D721Med (cell line): Measurements from ENCODE around the gene MYO1C.
"Not testable (repeated sequence)": the region's sequence is repeated elsewhere in the genome, so short reads cannot be mapped to it uniquely, and the experiment has no call there.

Source experiments
- DNase-seq: peaks from one replicate; pipeline ENCODE4 v3.0.0; 2011; ENCODE audit warnings: low spot score; ENCODE audit not compliant: insufficient read length
- FAIRE-seq: peaks from 2 replicates; lab custom pipeline; 2011; peaks lifted over from hg19 to GRCh38; lab: Jason Lieb, UNC
- TF ChIP-seq, protein P1 (sequence below): IDR thresholded peaks from 2 replicates; pipeline ENCODE4 v1.5.1; 2012; ENCODE audit warnings: mild to moderate bottlenecking, control low read depth; ENCODE audit not compliant: insufficient read depth; ENCODE audit errors: missing control alignments

The MYO1C gene

DNA sequence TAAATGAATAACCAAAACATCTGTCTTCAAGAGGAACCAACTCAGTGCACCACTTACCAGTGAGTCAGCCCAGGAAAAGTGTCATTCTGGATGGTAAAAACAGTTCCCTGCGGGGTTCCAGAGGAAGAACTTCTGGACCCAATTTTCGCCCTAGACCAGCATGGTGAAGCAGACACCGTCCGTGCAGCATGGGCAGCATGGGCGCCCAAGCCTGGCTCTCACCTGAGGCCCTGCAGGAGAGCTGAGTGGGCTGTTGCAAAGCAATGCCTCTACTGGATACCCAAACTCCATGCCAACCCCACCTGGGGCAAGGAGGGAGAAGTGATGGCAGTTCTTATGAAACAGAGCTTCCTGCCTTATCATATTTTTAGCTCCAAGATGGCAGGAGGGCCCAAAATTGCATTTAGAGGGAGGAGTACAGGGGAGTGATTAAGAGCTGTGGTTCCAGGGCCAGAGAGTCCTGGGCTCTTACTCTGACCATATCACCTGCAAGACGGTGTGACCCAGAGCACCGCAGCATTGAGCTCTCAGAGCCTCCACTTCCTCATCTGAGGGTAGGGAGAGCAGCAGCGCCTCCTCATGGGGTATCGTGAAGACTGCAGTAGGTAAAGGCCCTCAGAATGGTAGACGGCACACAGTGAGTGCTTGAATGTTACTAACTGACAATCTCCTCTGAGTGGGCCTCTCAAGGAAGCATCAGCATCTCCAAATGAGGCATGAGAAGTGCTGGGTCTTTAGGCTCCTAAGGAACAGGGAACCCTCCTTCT lies 40.5 kb upstream of the MYO1C start:
- TF ChIP-seq, protein P1, sequence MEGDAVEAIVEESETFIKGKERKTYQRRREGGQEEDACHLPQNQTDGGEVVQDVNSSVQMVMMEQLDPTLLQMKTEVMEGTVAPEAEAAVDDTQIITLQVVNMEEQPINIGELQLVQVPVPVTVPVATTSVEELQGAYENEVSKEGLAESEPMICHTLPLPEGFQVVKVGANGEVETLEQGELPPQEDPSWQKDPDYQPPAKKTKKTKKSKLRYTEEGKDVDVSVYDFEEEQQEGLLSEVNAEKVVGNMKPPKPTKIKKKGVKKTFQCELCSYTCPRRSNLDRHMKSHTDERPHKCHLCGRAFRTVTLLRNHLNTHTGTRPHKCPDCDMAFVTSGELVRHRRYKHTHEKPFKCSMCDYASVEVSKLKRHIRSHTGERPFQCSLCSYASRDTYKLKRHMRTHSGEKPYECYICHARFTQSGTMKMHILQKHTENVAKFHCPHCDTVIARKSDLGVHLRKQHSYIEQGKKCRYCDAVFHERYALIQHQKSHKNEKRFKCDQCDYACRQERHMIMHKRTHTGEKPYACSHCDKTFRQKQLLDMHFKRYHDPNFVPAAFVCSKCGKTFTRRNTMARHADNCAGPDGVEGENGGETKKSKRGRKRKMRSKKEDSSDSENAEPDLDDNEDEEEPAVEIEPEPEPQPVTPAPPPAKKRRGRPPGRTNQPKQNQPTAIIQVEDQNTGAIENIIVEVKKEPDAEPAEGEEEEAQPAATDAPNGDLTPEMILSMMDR, result peak; percentile 29
- FAIRE-seq (no peak), DNase-seq (peak; percentile 44)

DNA sequence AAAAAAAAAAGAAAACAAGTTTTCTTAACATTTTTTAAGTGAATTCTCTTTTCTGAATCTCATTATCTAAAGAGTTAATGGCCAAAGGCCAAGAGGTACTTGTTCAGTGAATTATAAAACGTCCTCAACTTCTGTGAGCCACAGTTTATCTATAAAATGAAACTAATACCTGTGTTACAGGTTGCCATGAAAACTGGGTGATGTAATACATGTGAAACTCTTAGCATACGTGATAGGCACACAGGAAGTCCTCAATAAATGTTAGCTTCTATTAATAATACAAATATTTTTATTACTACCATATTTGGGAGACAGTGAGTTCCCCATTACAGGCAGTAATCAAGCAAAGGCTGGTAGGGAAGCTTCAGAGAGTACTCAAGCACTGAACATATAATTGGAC lies 37.4 kb upstream of the MYO1C start:
- FAIRE-seq, result no peak
- no peak for DNase-seq
- TF ChIP-seq, protein P1, result no peak

DNA sequence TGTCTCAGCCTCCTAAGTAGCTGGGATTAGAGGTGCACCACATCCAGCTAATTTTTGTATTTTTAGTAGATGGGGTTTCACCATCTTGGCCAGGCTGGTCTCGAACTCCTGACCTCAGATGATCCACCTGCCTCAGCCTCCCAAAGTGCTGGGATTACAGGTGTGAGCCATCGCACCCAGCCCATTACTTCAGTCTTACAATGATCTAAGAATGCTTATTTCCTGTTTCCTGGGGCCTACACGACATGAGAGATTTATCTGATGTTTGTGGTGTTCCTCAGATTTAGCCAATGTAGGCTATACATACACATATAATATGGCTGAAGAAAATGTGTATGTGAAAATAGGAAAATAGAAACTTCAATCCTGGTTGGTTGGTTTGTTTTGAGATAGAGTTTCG lies 34.4 kb upstream of the MYO1C start:
- not testable (repeated sequence) for FAIRE-seq, DNase-seq

DNA sequence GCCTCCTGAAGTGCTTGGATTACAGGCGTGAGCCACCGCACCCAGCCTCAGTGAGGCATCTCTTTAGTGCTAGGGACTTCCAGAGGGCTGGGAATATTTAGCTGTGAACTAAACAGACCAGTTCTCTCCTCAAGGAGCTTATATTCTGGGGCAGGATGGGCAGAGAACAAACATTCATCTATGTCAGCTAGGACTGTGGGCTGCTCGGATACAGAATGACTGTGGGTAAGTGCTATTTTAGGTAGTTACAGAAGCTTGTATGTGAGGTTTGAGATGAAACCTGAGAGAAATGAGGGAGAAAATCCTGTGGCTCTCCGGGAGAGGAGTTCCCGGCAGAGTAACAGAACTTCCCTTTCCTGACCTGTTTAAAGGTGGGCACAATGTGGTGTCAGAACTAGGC lies 30.1 kb upstream of the MYO1C start:
- FAIRE-seq (no peak), DNase-seq (no peak)
- TF ChIP-seq, protein P1, result no peak

DNA sequence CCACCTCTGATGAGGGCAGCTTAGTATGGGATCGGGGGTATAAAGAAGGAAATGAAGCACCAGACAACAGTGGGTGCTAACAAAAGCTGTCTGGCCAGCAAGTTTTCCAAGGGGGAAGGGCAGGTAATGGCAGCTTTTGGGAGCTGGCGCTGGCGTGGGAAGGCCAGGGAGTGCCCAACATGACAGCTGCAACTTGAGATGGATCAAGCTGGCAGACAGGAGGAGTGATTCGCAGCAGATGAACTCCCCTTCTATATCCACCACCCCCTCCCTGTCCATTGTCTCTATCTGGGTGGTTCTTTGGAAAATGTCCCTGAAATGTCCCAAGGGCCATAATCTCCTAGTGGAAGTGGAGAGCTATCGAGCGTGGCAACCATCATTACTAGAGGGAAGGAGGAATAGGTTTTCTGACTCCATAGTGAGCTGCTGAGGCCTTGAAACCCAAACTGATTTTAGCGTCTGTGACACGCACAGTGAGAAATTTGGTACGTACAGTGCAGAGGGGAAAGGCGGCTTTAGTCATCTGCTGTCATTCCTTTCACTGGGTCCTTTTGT lies 28.7 kb upstream of the MYO1C start:
- DNase-seq (no peak), FAIRE-seq (no peak)
- TF ChIP-seq, protein P1, result no peak

DNA sequence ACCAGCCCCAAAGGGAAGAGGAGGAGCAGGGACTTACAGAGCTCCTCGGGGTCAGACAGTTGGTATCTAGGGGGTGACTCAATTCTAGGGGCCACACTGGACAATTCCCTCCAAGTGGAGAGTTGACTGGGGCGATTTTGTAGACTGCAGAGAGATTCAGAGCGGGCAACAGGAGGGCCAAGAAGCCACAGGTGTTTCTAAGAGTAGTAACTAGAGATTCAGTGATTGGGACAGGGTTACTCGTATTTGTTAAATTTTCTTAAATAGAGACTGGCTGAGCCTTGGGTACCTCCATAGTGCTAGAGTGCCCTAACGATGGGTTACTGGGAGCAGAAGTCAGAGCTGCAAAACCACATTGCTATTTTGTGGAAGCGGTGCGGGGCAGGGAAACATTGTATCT lies 27.2 kb upstream of the MYO1C start:
- DNase-seq, result no peak
- FAIRE-seq, result no peak
- TF ChIP-seq, protein P1, result no peak

DNA sequence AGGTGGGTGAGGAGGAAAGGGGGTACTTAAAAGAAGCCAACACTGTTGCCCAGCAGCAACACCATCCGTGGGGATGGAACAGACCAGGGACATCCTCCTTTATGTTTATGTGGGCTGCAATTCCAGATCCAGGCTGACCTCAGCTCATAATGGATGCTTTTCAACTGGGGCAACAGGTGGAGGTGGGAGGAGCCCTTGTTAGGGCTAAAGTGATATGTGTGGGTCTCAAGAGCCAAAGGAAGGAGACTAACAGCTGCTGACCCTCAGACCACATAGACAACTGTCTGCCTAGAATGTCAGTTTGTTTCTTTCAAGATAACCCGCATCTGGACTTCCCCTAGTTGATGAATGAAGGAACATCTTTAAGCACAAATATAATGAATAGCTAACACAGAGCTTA lies 25.9 kb upstream of the MYO1C start:
- DNase-seq (no peak), FAIRE-seq (no peak)
- TF ChIP-seq, protein P1, result no peak
